Measurements from ENCODE around the gene DMD.

DNA sequence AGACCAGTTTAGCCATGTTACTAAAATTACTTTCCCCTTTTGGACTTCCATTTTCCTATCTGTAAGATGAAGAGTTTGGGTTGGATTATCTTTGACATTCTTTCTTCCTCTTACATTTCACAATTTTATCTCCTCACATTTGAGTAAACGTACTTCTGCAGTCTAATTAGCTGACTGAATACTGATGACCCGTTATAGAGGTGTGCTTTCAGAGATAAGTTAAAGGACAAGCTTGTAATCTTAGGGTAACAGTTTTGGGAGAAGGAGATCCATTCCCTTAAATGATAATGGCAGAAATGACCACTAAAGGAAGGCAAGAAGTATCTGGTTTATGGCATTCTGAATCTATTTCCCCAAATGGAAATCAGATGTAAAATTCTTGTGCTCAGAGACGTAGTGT is 1916.9 kb downstream of the DMD start:
- no peak for TF ChIP-seq CTCF (conservative IDR thresholded peaks at IDR 0.05; ENCODE audit: low read length)
- no peak for TF ChIP-seq EZH2phosphoT487 (IDR thresholded peaks at IDR 0.05; ENCODE audit: borderline replicate concordance)
